GM13976 (cell line): ENCODE data around the gene LITAF.
"Not testable (repeated sequence)": the region's sequence is repeated elsewhere in the genome, so short reads cannot be mapped to it uniquely, and the experiment has no call there.

Experiments
- DNase-seq: peaks from one replicate; pipeline ENCODE4 v3.0.0; 2012; ENCODE audit warnings: low spot score
- CTCF ChIP-seq: IDR thresholded peaks from 2 replicates; pipeline ENCODE4 v1.5.1; 2012; ENCODE audit warnings: borderline replicate concordance, mild to moderate bottlenecking; ENCODE audit not compliant: insufficient read depth; ENCODE audit errors: extremely low read depth, missing control alignments, control extremely low read depth
- in situ Hi-C: fragments of 300-500 bp; cut with MboI; formaldehyde crosslinking; loops from one replicate; pipeline ENCODE4 v1.12.0; 2022; ENCODE audit warnings: low sequenced_read_pairs, mixed read lengths, inconsistent platforms; ENCODE audit not compliant: unreplicated experiment

LITAF gene

DNA sequence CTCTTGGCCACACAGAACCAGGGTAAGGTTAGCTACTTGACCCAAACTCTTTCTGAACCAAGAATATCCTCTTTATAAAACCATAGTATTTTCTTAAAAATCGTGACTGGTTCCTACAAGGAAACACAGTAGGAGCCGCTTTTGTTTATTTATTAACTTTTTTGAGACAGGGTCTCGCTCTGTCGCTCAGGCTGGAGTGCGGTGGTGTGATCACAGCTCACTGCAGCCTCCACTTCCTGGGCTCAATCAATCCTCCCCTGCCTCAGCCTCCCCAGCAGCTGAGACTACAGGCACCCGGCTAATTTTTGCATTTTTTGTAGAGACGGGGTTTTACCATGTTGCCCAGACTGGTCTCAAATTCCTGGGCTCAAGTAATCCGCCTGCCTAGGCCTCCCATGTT, 14.7 kb upstream of the LITAF start:
- TF ChIP-seq CTCF, result no peak
- DNase-seq, result no peak
- in situ Hi-C loops, result no loop called here

DNA sequence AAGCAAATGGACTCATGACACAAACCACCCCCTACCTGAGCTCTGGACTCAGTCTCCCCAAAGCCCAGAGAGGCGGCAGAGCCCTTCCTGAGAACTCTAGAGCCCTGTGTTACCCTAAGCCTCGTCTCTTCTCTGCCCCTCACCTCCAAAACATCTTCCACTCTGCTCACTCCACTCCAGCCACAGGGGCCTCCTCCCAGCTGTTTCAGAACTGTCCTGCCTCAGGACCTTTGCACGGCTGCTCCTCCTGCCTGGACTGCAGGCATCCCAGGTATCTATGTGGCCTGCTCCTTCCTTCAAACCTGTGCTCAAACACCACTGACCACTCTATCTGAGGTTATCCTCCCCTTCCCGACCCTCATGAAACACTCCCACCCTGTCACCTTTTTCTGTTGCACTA, 12.9 kb upstream of the LITAF start:
- no peak for TF ChIP-seq CTCF
- DNase-seq, result no peak
- in situ Hi-C loops, result no loop called here

GRCh38 chr16:11597235-11598095, 10.7 kb upstream of the LITAF start:
- no peak for TF ChIP-seq CTCF
- no peak for DNase-seq
- in situ Hi-C loops, result no loop called here

DNA sequence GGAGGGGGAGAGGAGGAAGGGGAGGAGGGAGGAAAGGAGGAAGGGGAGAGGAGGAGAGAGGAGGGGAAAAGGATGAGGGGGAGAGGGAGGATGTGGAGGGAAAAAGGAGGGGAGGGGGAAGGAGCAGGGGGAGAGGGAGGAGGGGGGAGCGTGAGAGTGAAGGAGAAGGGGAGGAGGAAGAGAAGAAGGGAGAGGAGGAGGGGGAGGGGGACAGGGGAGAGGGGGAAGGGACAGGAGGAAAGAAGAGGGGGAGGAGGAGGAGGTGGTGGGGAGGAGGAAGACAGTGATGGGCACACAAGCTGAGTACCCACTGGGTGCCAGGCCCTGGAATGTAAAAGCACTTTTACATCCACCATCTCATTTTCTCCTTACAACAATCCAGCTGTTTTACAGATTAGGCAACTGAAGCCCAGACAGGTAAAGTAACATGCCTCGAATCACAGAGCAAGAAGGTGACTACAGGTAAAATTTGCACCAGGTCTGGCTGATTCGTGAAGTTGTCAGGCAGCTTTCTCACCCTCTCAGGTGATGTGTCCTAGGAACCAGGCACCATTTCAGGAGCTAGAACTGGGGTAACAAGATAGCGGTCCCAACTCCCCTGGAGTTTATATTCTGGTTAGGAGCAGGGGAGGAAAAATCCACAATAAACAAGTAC, 10.0 kb upstream of the LITAF start:
- TF ChIP-seq CTCF, result no peak
- in situ Hi-C loops, result no loop called here
- DNase-seq, result no peak

DNA sequence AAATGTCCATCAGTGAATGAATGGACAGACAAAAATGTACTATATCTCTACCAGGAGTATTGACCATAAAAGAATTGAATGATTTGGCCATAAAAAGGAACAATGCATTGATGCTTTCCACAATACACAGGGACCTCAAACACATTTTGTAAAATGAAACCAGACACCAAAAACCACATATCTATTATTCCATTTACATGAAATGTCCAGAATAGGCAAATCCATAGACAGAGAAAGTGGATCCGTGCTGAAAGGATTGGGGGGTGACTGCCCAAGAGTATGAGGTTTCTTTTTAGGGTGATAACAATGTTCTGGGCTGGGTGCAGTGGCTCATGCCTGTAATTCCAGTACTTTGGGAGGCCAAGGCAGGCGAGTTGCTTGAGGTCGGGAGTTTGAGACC, 6.9 kb upstream of the LITAF start:
- no peak for TF ChIP-seq CTCF
- in situ Hi-C loops, result no loop called here
- no peak for DNase-seq

- DNase-seq, in situ Hi-C loops: not testable (repeated sequence)
These were observed 6.4 kb upstream of the LITAF start for GRCh38 chr16:11593076-11593475.

- DNase-seq, in situ Hi-C loops: not testable (repeated sequence)
These were observed 4.9 kb upstream of the LITAF start for GRCh38 chr16:11591630-11592029.
